Uterus (tissue), 4 donors: ENCODE measurements around the gene NDUFB6. TPM values are rescaled to one million over a fixed set of nuclear protein-coding genes. Genes with fewer than 3 reads are reported as not detected.
A peak's percentile ranks its signal among the peaks of the same experiment; 100 is the strongest.

ENCODE experiments used
- DNase-seq, 2 donors: peaks; one replicate each; pipeline ENCODE4 v3.0.0-alpha.2; 2019 to 2020
- H3K27ac ChIP-seq, 2 donors: fragments of 200-600 bp; sonication (generic); 1 replicate in 1 of 2; 2 replicates in 1 of 2; pipeline ENCODE4 v1.5.1; 2016 to 2018
- H3K27me3 ChIP-seq, 2 donors: fragments of 200-600 bp; sonication (generic); one replicate each; pipeline ENCODE4 v1.5.1; 2018 to 2019; ENCODE audit warnings: control low read depth in 1 of 2
- H3K36me3 ChIP-seq, 2 donors: fragments of 200-600 bp; sonication (generic); one replicate each; pipeline ENCODE4 v1.5.1; 2019; ENCODE audit warnings: control low read depth in 1 of 2
- H3K4me1 ChIP-seq, 2 donors: fragments of 200-600 bp; sonication (generic); one replicate each; pipeline ENCODE4 v1.5.1; 2018 to 2019; ENCODE audit warnings: control low read depth in 1 of 2
- H3K4me3 ChIP-seq, 2 donors: fragments of 200-600 bp; sonication (generic); 1 replicate in 1 of 2; 2 replicates in 1 of 2; pipeline ENCODE4 v1.5.1; 2018 to 2019; ENCODE audit warnings: mild to moderate bottlenecking in 1 of 2
- H3K9me3 ChIP-seq, 2 donors: fragments of 200-600 bp; sonication (generic); one replicate each; pipeline ENCODE4 v1.5.1; 2019; ENCODE audit warnings: control low read depth in 1 of 2
- POLR2A ChIP-seq, 2 donors: fragments of 450-650 bp; IDR thresholded peaks; one replicate each; pipeline ENCODE4 v1.6.1; 2016; ENCODE audit warnings: antibody characterized with exemption in 2 of 2, mild to moderate bottlenecking in 1 of 2, moderate library complexity in 1 of 2
- intact Hi-C: fragments of 100-400 bp; cut with DNase I; formaldehyde crosslinking; loops from one replicate; pipeline ENCODE4 v1.15.1; 2023; ENCODE audit warnings: low total_unique reads
- total RNA-seq, 4 donors: library from RNA; depleted of rRNA in 3 of 4; stranded (reverse); fragments of >200 nt in 3 of 4; gene quantifications; one replicate each; pipeline versions ENCODE4 v1.1.0 to v1.2.4, GENCODE V29; 2014 to 2023
- TF ChIP-seq, protein P1 (sequence below), 4 experiments: fragments of 200-600 bp in 2 of 4; fragments of 450-650 bp in 2 of 4; sonication (generic) in 2 of 4; IDR thresholded peaks; one replicate each; pipeline ENCODE4 v1.5.1; 2016 to 2019; ENCODE audit warnings: antibody characterized with exemption in 4 of 4, mild to moderate bottlenecking in 2 of 4, moderate library complexity in 1 of 4
- donor health status: DM: yes; HTN: yes; CAD: no.

The NDUFB6 gene
- total RNA-seq, 4 donors from 2014 or later = 33.8 to 181 (median 54.5) TPM

DNA sequence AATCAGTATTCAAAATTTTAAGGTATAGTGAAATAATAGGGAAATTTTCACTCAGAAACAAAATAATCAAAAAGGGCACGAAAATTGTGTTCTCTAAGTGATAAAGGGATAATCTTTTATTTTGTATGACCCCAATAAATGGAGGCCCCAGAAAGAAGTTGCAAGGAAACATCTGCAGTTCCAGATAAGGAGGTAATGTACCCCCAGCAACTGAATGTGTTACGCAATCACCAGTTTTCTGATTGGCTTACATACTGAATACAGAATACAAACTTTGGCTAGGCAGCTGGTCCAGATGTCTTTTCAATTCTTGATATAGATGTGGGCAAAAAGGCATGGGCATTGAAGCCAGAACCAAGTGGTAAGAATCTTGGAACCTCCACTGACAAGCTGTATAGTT, 18.9 kb downstream of the NDUFB6 start:
- intact Hi-C loops = no loop called here
- Histone ChIP-seq H3K27me3 (no peaks in the 10 kb centered on the region), H3K9me3 (no peaks in the 10 kb centered on the region), H3K4me1 (no peaks in the 10 kb centered on the region), H3K36me3 (no peaks in the 10 kb centered on the region), H3K4me3 (no peak overlapping the region), H3K27ac (no peak overlapping the region)
- TF ChIP-seq, protein P1, sequence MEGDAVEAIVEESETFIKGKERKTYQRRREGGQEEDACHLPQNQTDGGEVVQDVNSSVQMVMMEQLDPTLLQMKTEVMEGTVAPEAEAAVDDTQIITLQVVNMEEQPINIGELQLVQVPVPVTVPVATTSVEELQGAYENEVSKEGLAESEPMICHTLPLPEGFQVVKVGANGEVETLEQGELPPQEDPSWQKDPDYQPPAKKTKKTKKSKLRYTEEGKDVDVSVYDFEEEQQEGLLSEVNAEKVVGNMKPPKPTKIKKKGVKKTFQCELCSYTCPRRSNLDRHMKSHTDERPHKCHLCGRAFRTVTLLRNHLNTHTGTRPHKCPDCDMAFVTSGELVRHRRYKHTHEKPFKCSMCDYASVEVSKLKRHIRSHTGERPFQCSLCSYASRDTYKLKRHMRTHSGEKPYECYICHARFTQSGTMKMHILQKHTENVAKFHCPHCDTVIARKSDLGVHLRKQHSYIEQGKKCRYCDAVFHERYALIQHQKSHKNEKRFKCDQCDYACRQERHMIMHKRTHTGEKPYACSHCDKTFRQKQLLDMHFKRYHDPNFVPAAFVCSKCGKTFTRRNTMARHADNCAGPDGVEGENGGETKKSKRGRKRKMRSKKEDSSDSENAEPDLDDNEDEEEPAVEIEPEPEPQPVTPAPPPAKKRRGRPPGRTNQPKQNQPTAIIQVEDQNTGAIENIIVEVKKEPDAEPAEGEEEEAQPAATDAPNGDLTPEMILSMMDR (IDR thresholded peaks at IDR 0.05) = no peak
- TF ChIP-seq POLR2A (IDR thresholded peaks at IDR 0.05) = no peak
- no peak for DNase-seq

DNA sequence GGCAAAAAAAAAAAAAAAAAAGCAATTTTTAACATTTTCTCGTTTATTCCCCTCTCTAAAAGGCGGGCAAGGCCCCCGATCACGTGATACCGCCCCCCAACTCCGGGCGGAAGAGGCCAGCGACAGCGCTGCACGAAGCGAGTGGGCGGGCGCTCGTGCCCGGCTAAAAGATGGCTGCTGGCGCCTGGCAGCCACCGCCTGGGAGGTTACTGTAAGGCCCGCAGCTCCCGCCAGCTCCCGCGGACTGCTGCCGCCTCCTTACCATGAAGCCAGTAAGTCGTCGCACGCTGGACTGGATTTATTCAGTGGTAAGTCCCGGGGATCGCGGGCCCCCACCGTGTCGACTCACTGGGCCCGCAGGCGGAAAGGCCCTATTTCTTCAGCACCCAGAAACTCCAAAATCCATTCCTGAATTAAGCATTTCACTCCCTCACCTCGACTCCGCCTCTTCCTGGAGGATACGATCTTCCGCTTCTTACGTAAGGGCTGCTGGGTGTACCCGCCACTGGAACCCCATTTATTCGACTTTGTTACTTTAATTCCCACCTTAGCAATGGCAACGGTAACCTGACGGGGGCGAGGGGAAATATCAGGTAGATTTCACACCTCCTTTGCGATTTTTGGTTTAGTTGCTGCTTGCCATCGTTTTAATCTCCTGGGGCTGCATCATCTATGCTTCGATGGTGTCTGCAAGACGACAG, 20.6 kb downstream of the NDUFB6 start, which contains the start of the genes SMIM27 and TOPORS:
SMIM27 (plus strand) TSS at position 156 of the 701 bp plus-strand sequence; CDS start at position 264, 108 bp downstream.
TOPORS (minus strand) TSS at position 415 of the 701 bp plus-strand sequence; CDS start at position 265, 150 bp downstream.
- Histone ChIP-seq H3K27ac (peak within 1 kb of the TSS; percentile 95 to 96), H3K4me1 (no peaks in the 10 kb centered on the region), H3K36me3 (no peaks in the 10 kb centered on the region), H3K27me3 (no peaks in the 10 kb centered on the region), H3K9me3 (no peaks in the 10 kb centered on the region), H3K4me3 (peak within 1 kb of the TSS; percentile 70 to 83)
- peak; percentile 89 to 90 for DNase-seq
- TF ChIP-seq, protein P1 (IDR thresholded peaks at IDR 0.05) = no peak
- TF ChIP-seq POLR2A (IDR thresholded peaks at IDR 0.05) = peak; percentile 71 to 78
- intact Hi-C loops = no loop called here

DNA sequence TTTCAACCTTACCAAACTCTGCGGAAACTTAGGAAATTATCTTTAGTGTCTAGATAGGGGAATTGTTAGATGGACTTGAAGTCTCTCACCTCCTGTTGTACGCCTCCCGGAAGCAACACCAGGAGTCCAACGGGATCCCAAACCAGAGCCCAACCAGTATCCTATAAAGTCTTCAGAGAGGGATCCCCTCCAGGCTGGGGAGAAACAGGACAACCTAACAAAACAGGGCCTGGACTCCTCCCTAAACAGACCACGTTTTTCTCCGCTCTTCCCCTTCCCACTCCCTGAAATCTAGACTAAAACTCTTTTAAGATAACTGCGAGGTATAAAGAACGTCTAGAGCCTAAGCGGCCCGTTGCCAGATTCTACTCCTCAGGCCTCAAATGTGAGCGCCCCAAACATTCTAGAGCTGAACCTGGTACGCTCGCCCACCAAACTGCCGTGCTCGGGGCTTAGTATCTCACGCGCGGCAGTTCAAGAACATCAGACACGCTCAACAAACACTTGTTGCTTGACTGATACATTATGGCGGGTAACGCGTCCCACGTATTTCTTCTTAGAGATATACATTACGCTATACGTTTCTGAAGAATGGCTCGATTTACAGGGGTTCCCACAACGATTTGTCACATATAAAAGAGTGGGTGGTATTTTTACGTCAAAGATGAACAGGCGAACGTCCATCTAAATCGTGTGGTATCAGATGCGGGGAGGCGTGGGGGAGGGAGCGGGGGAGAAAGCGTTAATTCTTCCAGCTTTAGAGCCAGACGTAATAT, 21.5 kb downstream of the NDUFB6 start:
- intact Hi-C loops = no loop called here
- Histone ChIP-seq H3K27ac (peak overlapping the region; percentile 95 to 96), H3K4me1 (no peaks in the 10 kb centered on the region), H3K36me3 (no peaks in the 10 kb centered on the region), H3K9me3 (no peaks in the 10 kb centered on the region), H3K4me3 (peak overlapping the region; percentile 70 to 83), H3K27me3 (no peaks in the 10 kb centered on the region)
- peak; percentile 26 to 42 for DNase-seq
- TF ChIP-seq, protein P1 (IDR thresholded peaks at IDR 0.05) = no peak
- no peak for TF ChIP-seq POLR2A (IDR thresholded peaks at IDR 0.05)

DNA sequence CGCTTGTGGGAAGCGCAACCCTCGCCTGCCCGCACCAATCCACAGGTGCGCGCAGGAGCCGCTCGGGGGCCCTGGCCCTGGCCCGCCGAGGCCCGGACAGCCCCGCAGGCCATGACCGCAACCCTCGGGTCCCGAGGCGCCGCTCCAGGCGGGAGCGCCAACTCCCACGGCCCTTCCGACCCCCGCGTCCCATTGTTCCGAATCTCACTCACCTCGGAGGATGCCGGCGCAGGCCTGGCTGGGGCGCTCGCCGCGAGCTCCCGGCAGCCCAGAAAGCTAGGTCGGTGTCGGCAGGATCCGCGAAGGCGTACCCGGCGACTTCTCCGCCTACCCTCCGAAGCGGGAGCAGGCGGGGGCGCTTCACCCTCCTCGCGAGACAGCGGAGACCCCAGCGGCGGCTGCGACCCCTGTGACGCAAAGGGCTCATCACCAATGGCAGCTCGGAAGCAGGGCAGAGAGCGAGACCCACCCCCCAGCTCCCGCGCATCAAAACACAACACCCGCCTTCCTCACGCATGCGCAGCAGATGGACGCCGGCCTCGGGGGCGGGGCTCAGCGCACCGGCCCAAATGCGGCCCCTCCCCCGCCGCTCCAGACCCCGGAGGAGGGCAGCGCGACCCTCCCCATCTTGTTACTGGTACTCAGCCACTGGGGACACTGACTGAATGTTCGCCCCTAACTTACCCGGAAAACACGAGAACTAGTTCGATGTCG, 22.2 kb downstream of the NDUFB6 start:
- Histone ChIP-seq H3K4me1 (no peaks in the 10 kb centered on the region), H3K36me3 (no peaks in the 10 kb centered on the region), H3K9me3 (no peaks in the 10 kb centered on the region), H3K27me3 (no peaks in the 10 kb centered on the region), H3K27ac (peak overlapping the region; percentile 95 to 96), H3K4me3 (peak overlapping the region; percentile 70 to 83)
- DNase-seq = peak; percentile 91 to 94
- TF ChIP-seq, protein P1 (IDR thresholded peaks at IDR 0.05) = peak in 1 of 4 experiments; percentile 23
- TF ChIP-seq POLR2A (IDR thresholded peaks at IDR 0.05) = peak; percentile 65 to 67
- intact Hi-C loops = no loop called here
